HepG2 (cell line): Measurements from ENCODE around the gene PMAIP1. TPM values are rescaled to one million over a fixed set of nuclear protein-coding genes. Genes with fewer than 3 reads are reported as not detected.

Source experiments
- ATAC-seq: fragments of 200-7000 bp; cut with Tn5 transposase; 3 replicates; pipeline ENCODE4 v1.9.1; 2020; ENCODE audit warnings: mild to moderate bottlenecking, moderate library complexity
- BruUV-seq: library from RNA; stranded (reverse); fragments of 400-500 nt; replicated peaks from 2 replicates; lab custom pipeline; 2021; lab: Mats Ljungman, UMichigan
- CTCF ChIA-PET: fragments of 300-600 bp; formaldehyde crosslinking; extraction: SDS; loops from one replicate; lab custom pipeline; 2021; ENCODE audit warnings: low total read pairs, inconsistent platforms, low intra/inter-chr PET ratio; lab: Yijun Ruan, JAX
- POLR2A ChIA-PET: fragments of 350-600 bp; sonication (Branson Sonifier 250); formaldehyde crosslinking; loops from one replicate; lab custom pipeline; 2020; ENCODE audit warnings: antibody characterized with exemption, inconsistent platforms; lab: Yijun Ruan, JAX
- DNase-seq: peaks from one replicate; pipeline ENCODE4 v3.0.0-alpha.2; 2015; ENCODE audit warnings: low spot score
- FAIRE-seq: peaks from 3 replicates; lab custom pipeline; 2011; peaks lifted over from hg19 to GRCh38; lab: Jason Lieb, UNC
- H2AFZ ChIP-seq: one replicate; pipeline ENCODE4 v1.6.1; 2011; ENCODE audit warnings: low read length, inconsistent platforms
- H3K27ac ChIP-seq: fragments of 300-600 bp; 3 replicates; pipeline ENCODE4 v1.8.0; 2011; ENCODE audit warnings: mixed run types, mild to moderate bottlenecking, mixed read lengths, low read length, inconsistent platforms; ENCODE audit not compliant: insufficient read depth; ENCODE audit errors: extremely low read length
- H3K27me3 ChIP-seq, 2 experiments: fragments of 200-600 bp in 1 of 2; 2 replicates in 1 of 2; 3 replicates in 1 of 2; pipeline versions ENCODE4 v1.6.0 to v1.8.0; 2011; ENCODE audit warnings: low read length in 2 of 2, mild to moderate bottlenecking in 2 of 2, moderate library complexity in 2 of 2, inconsistent platforms in 1 of 2; ENCODE audit not compliant: insufficient read depth in 2 of 2, control insufficient read depth in 1 of 2
- H3K36me3 ChIP-seq, 2 experiments: fragments of 200-600 bp in 1 of 2; replicated peaks in 1 of 2; 2 replicates in 1 of 2; 3 replicates in 1 of 2; pipeline versions ENCODE4 v1.5.1 to v1.8.0; 2011; ENCODE audit warnings: low read length in 2 of 2, inconsistent platforms in 1 of 2; ENCODE audit not compliant: insufficient read depth in 2 of 2, control insufficient read depth in 1 of 2
- H3K4me1 ChIP-seq: 2 replicates; pipeline ENCODE4 v1.5.1; 2012; ENCODE audit warnings: low read length, inconsistent platforms; ENCODE audit not compliant: insufficient read depth
- H3K4me2 ChIP-seq: 2 replicates; pipeline ENCODE4 v1.6.0; 2011; ENCODE audit warnings: low read depth, low read length, inconsistent platforms
- H3K4me3 ChIP-seq, 3 experiments: fragments of 200-600 bp in 1 of 3; sonication (generic), shearing (Covaris generic) in 1 of 3; replicated peaks in 1 of 3; 2 replicates each; pipeline ENCODE4 v1.5.1; 2011 to 2016; ENCODE audit warnings: low read length in 3 of 3, inconsistent platforms in 2 of 3, low read depth in 2 of 3, mild to moderate bottlenecking in 2 of 3, control low read depth in 1 of 3, mixed read lengths in 1 of 3; ENCODE audit not compliant: insufficient read depth in 1 of 3
- H3K79me2 ChIP-seq: one replicate; pipeline ENCODE4 v1.6.1; 2011; ENCODE audit warnings: low read length, inconsistent platforms; ENCODE audit not compliant: insufficient read depth
- H3K9ac ChIP-seq: 2 replicates; pipeline ENCODE4 v1.6.0; 2011; ENCODE audit warnings: mild to moderate bottlenecking, low read depth, low read length, inconsistent platforms; ENCODE audit not compliant: insufficient read depth
- H3K9me3 ChIP-seq: 2 replicates; pipeline ENCODE4 v1.5.1; 2012; ENCODE audit warnings: mild to moderate bottlenecking, low read length
- H4K20me1 ChIP-seq: 2 replicates; pipeline ENCODE4 v1.6.0; 2011; ENCODE audit warnings: inconsistent platforms, mild to moderate bottlenecking, low read length, moderate library complexity; ENCODE audit not compliant: insufficient read depth
- CHCHD3 ChIP-seq: sonication (generic); formaldehyde crosslinking; IDR thresholded peaks from 2 replicates; pipeline ENCODE4 v1.8.0; 2022; ENCODE audit warnings: mild to moderate bottlenecking, missing genetic modification reagents, moderate library complexity
- FOXK2 ChIP-seq: fragments of 450-650 bp; IDR thresholded peaks from 2 replicates; pipeline ENCODE4 v1.6.1; 2016
- HOXA7 ChIP-seq: sonication (generic); formaldehyde crosslinking; IDR thresholded peaks from 2 replicates; pipeline ENCODE4 v1.8.1; 2022; ENCODE audit warnings: mild to moderate bottlenecking, missing genetic modification reagents, moderate library complexity
- KDM5B ChIP-seq: sonication (generic); formaldehyde crosslinking; IDR thresholded peaks from 2 replicates; pipeline ENCODE4 v1.4.0; 2020; ENCODE audit warnings: missing genetic modification reagents, mild to moderate bottlenecking, borderline replicate concordance
- KMT2A ChIP-seq: sonication (generic); formaldehyde crosslinking; IDR thresholded peaks from 2 replicates; pipeline ENCODE4 v1.4.0; 2020; ENCODE audit warnings: missing genetic modification reagents
- MAFK ChIP-seq, 2 experiments: IDR thresholded peaks in 1 of 2; conservative IDR thresholded peaks in 1 of 2; 2 replicates each; pipeline ENCODE4 v1.6.1; 2011; ENCODE audit warnings: improper control_type of control experiment in 2 of 2, low read length in 2 of 2
- MATR3 ChIP-seq: sonication (generic); formaldehyde crosslinking; IDR thresholded peaks from 2 replicates; pipeline ENCODE4 v1.4.0; 2020; ENCODE audit warnings: missing genetic modification reagents
- MIER3 ChIP-seq: IDR thresholded peaks from 2 replicates; pipeline ENCODE4 v1.6.1; 2016; ENCODE audit warnings: missing compliant biosample characterization, borderline replicate concordance
- NPAS2 ChIP-seq: sonication (generic); formaldehyde crosslinking; IDR thresholded peaks from 2 replicates; pipeline ENCODE4 v1.8.0; 2022; ENCODE audit warnings: mild to moderate bottlenecking, missing genetic modification reagents, borderline replicate concordance
- PAWR ChIP-seq: sonication (generic); formaldehyde crosslinking; IDR thresholded peaks from 2 replicates; pipeline ENCODE4 v1.4.0; 2020; ENCODE audit warnings: missing genetic modification reagents, mild to moderate bottlenecking, borderline replicate concordance
- PTBP1 ChIP-seq: fragments of 200-400 bp; formaldehyde crosslinking; IDR thresholded peaks from 2 replicates; pipeline ENCODE4 v1.6.1; 2018; ENCODE audit warnings: low read length, low read depth; ENCODE audit not compliant: poor library complexity, severe bottlenecking
- ZBTB25 ChIP-seq: IDR thresholded peaks from 2 replicates; pipeline ENCODE4 v1.6.1; 2018; ENCODE audit warnings: missing genetic modification reagents
- ZC3H4 ChIP-seq: sonication (generic); formaldehyde crosslinking; IDR thresholded peaks from 2 replicates; pipeline ENCODE4 v1.4.0; 2020; ENCODE audit warnings: missing genetic modification reagents, borderline replicate concordance
- ZFAT ChIP-seq: sonication (generic); formaldehyde crosslinking; conservative IDR thresholded peaks from 2 replicates; pipeline ENCODE4 v1.8.1; 2023; ENCODE audit warnings: missing genetic modification reagents, inconsistent platforms
- ZMAT3 ChIP-seq: sonication (generic); formaldehyde crosslinking; conservative IDR thresholded peaks from 2 replicates; pipeline ENCODE4 v1.7.0; 2021; ENCODE audit warnings: missing genetic modification reagents
- ZNF263 ChIP-seq: sonication (generic); formaldehyde crosslinking; IDR thresholded peaks from 2 replicates; pipeline ENCODE4 v1.4.0; 2020; ENCODE audit warnings: missing genetic modification reagents
- ZNF766 ChIP-seq: sonication (generic); formaldehyde crosslinking; IDR thresholded peaks from 2 replicates; pipeline ENCODE4 v1.5.0; 2020; ENCODE audit warnings: missing genetic modification reagents, borderline replicate concordance
- ZSCAN5A ChIP-seq: sonication (generic); formaldehyde crosslinking; IDR thresholded peaks from 2 replicates; pipeline ENCODE4 v1.8.0; 2022; ENCODE audit warnings: mild to moderate bottlenecking, missing genetic modification reagents, borderline replicate concordance
- WGBS: methylation state at CpG from one replicate; pipeline ENCODE4 v1.1.6; 2017; ENCODE audit warnings: low lambda C conversion rate; 5-methylcytosine and 5-hydroxymethylcytosine counted together
- in situ Hi-C: cut with HindIII; loops from 2 replicates; pipeline ENCODE4 v1.10.0; 2017; ENCODE audit warnings: low pct_unique_long_range_greater_than_20kb; ENCODE audit not compliant: extremely low pct_ligation_motif_present
- intact Hi-C: fragments of 100-400 bp; cut with micrococcal nuclease; formaldehyde crosslinking; loops from one replicate; pipeline ENCODE4 v1.10.0; 2022; ENCODE audit not compliant: unreplicated experiment
- polyA plus RNA-seq, 8 experiments: library from polyadenylated mRNA; depleted of rRNA in 3 of 8; stranded (reverse) in 7 of 8; unstranded in 1 of 8; fragments of >200 nt; fragmentation: Illumina TruSeq in 4 of 8; extraction: Trizol in 4 of 8; gene quantifications; 2 replicates each; pipeline versions ENCODE4 v1.2.1 to v1.2.3, GENCODE V29; 2011 to 2016; ENCODE audit warnings: low read depth in 4 of 8, missing spikeins in 1 of 8, mixed read lengths in 1 of 8; ENCODE audit not compliant: insufficient read depth in 1 of 8
- total RNA-seq, 5 experiments: library from RNA; depleted of rRNA; stranded (reverse); fragments of >200 nt; fragmentation: Illumina TruSeq; extraction: Trizol; gene quantifications; 2 replicates each; pipeline ENCODE4 v1.2.3, GENCODE V29; 2016; ENCODE audit warnings: low read depth in 1 of 5
- TF ChIP-seq, protein P1 (sequence below): sonication (generic); formaldehyde crosslinking; IDR thresholded peaks from 2 replicates; pipeline ENCODE4 v1.5.1; 2020; ENCODE audit warnings: mild to moderate bottlenecking, moderate library complexity, missing genetic modification reagents
- TF ChIP-seq, protein P2 (sequence below): sonication (generic); formaldehyde crosslinking; IDR thresholded peaks from 2 replicates; pipeline ENCODE4 v1.8.0; 2022; ENCODE audit warnings: mild to moderate bottlenecking, missing genetic modification reagents; ENCODE audit not compliant: insufficient replicate concordance

PMAIP1 gene
- total and polyA plus RNA-seq, 2 of the 13 experiments (the other 11 are each of a cell fraction or from before 2014, with no cell fraction given), result 1.5 to 1.7 TPM

DNA sequence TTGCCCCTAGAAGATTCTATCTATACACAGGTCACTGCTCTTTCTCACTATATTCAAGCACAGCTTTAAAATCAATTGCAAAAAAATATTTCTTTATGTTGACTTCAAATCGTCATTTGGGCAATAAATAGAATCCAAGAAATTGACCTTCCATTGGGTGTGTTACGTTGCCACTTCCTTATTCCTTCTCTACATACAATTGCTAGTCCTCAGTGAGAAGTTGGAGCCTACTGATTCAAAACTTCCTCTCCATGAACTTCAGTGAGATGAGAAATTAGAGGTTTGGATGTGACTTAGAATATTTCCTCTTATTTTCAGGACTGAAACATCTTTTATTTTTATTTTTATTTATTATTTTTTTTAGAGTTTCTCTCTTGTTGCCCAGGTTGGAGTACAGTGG is 40.3 kb downstream of the PMAIP1 start (continued):
- TF ChIP-seq ZBTB25, result no peak
- no peak for TF ChIP-seq PTBP1
- TF ChIP-seq ZMAT3 (CRISPR knock-in tag), result no peak
- no peak for TF ChIP-seq ZC3H4 (CRISPR knock-in tag)
- TF ChIP-seq HOXA7, result no peak

- no peaks in the 10 kb centered on the region for H3K4me1 ChIP-seq
- WGBS, result 0% methylated on average over 4 of the region's 4 CpGs
- POLR2A ChIA-PET, result no interaction called here
- in situ Hi-C loops (no loop called here), intact Hi-C loops (no loop called here)
- no peak overlapping the region for H3K4me3 ChIP-seq
- FAIRE-seq (no peak), ATAC-seq (no peak), DNase-seq (no peak)
- no peak overlapping the region for H3K9ac ChIP-seq
- H2AFZ ChIP-seq, result no peak overlapping the region
- no peaks in the 10 kb centered on the region for H3K79me2 ChIP-seq
- BruUV-seq, result no TSS peak
- H3K27me3 ChIP-seq, result peaks cover 0 to 2% of the 10 kb centered on the region in 2 experiments; a peak in 2 of 5 replicates
- CTCF ChIA-PET, result no interaction called here
- no peak overlapping the region for H3K27ac ChIP-seq
- no peaks in the 10 kb centered on the region for H3K36me3 ChIP-seq
- no peaks in the 10 kb centered on the region for H4K20me1 ChIP-seq
- H3K4me2 ChIP-seq, result no peak overlapping the region
- H3K9me3 ChIP-seq, result no peaks in the 10 kb centered on the region
- no peak for TF ChIP-seq ZNF766 (CRISPR knock-in tag)
- no peak for TF ChIP-seq MIER3 (CRISPR knock-in tag)
- TF ChIP-seq KDM5B (CRISPR knock-in tag), result no peak
- TF ChIP-seq FOXK2, result no peak
- no peak for TF ChIP-seq PAWR (CRISPR knock-in tag)
- TF ChIP-seq ZSCAN5A (CRISPR knock-in tag), result no peak
- no peak for TF ChIP-seq KMT2A (CRISPR knock-in tag)
- TF ChIP-seq NPAS2, result no peak
- TF ChIP-seq MATR3 (CRISPR knock-in tag), result no peak
- TF ChIP-seq CHCHD3, result no peak
- TF ChIP-seq, protein P1, sequence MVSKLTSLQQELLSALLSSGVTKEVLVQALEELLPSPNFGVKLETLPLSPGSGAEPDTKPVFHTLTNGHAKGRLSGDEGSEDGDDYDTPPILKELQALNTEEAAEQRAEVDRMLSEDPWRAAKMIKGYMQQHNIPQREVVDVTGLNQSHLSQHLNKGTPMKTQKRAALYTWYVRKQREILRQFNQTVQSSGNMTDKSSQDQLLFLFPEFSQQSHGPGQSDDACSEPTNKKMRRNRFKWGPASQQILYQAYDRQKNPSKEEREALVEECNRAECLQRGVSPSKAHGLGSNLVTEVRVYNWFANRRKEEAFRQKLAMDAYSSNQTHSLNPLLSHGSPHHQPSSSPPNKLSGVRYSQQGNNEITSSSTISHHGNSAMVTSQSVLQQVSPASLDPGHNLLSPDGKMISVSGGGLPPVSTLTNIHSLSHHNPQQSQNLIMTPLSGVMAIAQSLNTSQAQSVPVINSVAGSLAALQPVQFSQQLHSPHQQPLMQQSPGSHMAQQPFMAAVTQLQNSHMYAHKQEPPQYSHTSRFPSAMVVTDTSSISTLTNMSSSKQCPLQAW, result no peak
- no peak for TF ChIP-seq ZFAT (CRISPR knock-in tag)
- no peak for TF ChIP-seq MAFK (conservative IDR thresholded peaks at IDR 0.05 in 1 of 2, IDR thresholded peaks at IDR 0.05 in 1 of 2; ENCODE audit: low read length in 2 of 2)
- TF ChIP-seq, protein P2, sequence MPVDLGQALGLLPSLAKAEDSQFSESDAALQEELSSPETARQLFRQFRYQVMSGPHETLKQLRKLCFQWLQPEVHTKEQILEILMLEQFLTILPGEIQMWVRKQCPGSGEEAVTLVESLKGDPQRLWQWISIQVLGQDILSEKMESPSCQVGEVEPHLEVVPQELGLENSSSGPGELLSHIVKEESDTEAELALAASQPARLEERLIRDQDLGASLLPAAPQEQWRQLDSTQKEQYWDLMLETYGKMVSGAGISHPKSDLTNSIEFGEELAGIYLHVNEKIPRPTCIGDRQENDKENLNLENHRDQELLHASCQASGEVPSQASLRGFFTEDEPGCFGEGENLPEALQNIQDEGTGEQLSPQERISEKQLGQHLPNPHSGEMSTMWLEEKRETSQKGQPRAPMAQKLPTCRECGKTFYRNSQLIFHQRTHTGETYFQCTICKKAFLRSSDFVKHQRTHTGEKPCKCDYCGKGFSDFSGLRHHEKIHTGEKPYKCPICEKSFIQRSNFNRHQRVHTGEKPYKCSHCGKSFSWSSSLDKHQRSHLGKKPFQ (CRISPR knock-in tag), result no peak
- TF ChIP-seq ZNF263, result no peak
These were observed 41.5 kb downstream of the PMAIP1 start for GRCh38 chr18:59941331-59941730.
